BE2C (cell line): ENCODE data around the gene EBF4.
"Not testable (repeated sequence)": the region's sequence is repeated elsewhere in the genome, so short reads cannot be mapped to it uniquely, and the experiment has no call there.

Experiments
- DNase-seq: peaks from one replicate; pipeline ENCODE4 v3.0.0-alpha.2; 2020
- H3K27me3 ChIP-seq: fragments of 250-450 bp; sonication (Bioruptor Pico); 2 replicates; pipeline ENCODE4 v1.5.1; 2020; ENCODE audit warnings: mild to moderate bottlenecking
- H3K36me3 ChIP-seq: fragments of 250-450 bp; sonication (Bioruptor Pico); 2 replicates; pipeline ENCODE4 v1.5.1; 2020; ENCODE audit warnings: mild to moderate bottlenecking
- H3K4me1 ChIP-seq: fragments of 250-450 bp; sonication (Bioruptor Pico); 2 replicates; pipeline ENCODE4 v1.5.1; 2020
- H3K4me3 ChIP-seq: 2 replicates; pipeline ENCODE4 v1.5.1; 2011; ENCODE audit warnings: low read depth, low read length
- H3K9me3 ChIP-seq: fragments of 250-450 bp; sonication (Bioruptor Pico); 2 replicates; pipeline ENCODE4 v1.5.1; 2020
- CTCF ChIP-seq: IDR thresholded peaks from 2 replicates; pipeline ENCODE4 v1.5.1; 2012; ENCODE audit warnings: mild to moderate bottlenecking, low read depth, low read length

Gene EBF4

GRCh38 chr20:2767768-2768631, 75.4 kb downstream of the EBF4 start:
- Histone ChIP-seq H3K4me3 (no peak overlapping the region), H3K9me3 (no peaks in the 10 kb centered on the region), H3K36me3 (no peaks in the 10 kb centered on the region), H3K4me1 (no peaks in the 10 kb centered on the region), H3K27me3 (no peaks in the 10 kb centered on the region)
- no peak for DNase-seq
- no peak for TF ChIP-seq CTCF

- H3K27me3 ChIP-seq: no peaks in the 10 kb centered on the region
- no peaks in the 10 kb centered on the region for H3K4me1 ChIP-seq
- no peak for TF ChIP-seq CTCF
- no peaks in the 10 kb centered on the region for H3K36me3 ChIP-seq
- no peak overlapping the region for H3K4me3 ChIP-seq
- H3K9me3 ChIP-seq: no peaks in the 10 kb centered on the region
- no peak for DNase-seq
Observed at GRCh38 chr20:2768632-2769015, 76.0 kb downstream of the EBF4 start.

- H3K4me3 ChIP-seq, H3K9me3 ChIP-seq, H3K27me3 ChIP-seq, H3K4me1 ChIP-seq, H3K36me3 ChIP-seq, DNase-seq: not testable (repeated sequence)
Observed at GRCh38 chr20:2770091-2770490, 77.5 kb downstream of the EBF4 start.

- no peak for TF ChIP-seq CTCF
- H3K27me3 ChIP-seq: no peaks in the 10 kb centered on the region
Observed at GRCh38 chr20:2771631-2772080, 79.1 kb downstream of the EBF4 start.

GRCh38 chr20:2773812-2774211, 81.2 kb downstream of the EBF4 start:
- Histone ChIP-seq H3K4me1 (no peaks in the 10 kb centered on the region), H3K27me3 (no peaks in the 10 kb centered on the region), H3K36me3 (no peaks in the 10 kb centered on the region), H3K4me3 (no peak overlapping the region), H3K9me3 (no peaks in the 10 kb centered on the region)
- TF ChIP-seq CTCF: no peak
- no peak for DNase-seq

More at GRCh38 chr20:2771631-2772080, 79.1 kb downstream of the EBF4 start:
- H3K4me3 ChIP-seq: no peak overlapping the region
- no peaks in the 10 kb centered on the region for H3K4me1 ChIP-seq
- H3K36me3 ChIP-seq: no peaks in the 10 kb centered on the region
- H3K9me3 ChIP-seq: no peaks in the 10 kb centered on the region
- DNase-seq: no peak

- Histone ChIP-seq H3K27me3 (no peaks in the 10 kb centered on the region), H3K9me3 (no peaks in the 10 kb centered on the region), H3K4me3 (no peak overlapping the region), H3K36me3 (no peaks in the 10 kb centered on the region), H3K4me1 (no peaks in the 10 kb centered on the region)
- no peak for TF ChIP-seq CTCF
- DNase-seq: no peak
Observed at GRCh38 chr20:2775139-2775538, 82.6 kb downstream of the EBF4 start.
